GM19099 (cell line): Measurements from ENCODE around the gene SPACA7.

ENCODE experiments used
- POLR2A ChIP-seq: IDR thresholded peaks from 3 replicates; pipeline ENCODE4 v1.6.1; 2011; ENCODE audit warnings: low read depth; ENCODE audit not compliant: insufficient read length; ENCODE audit errors: extremely low read depth

The SPACA7 gene

DNA sequence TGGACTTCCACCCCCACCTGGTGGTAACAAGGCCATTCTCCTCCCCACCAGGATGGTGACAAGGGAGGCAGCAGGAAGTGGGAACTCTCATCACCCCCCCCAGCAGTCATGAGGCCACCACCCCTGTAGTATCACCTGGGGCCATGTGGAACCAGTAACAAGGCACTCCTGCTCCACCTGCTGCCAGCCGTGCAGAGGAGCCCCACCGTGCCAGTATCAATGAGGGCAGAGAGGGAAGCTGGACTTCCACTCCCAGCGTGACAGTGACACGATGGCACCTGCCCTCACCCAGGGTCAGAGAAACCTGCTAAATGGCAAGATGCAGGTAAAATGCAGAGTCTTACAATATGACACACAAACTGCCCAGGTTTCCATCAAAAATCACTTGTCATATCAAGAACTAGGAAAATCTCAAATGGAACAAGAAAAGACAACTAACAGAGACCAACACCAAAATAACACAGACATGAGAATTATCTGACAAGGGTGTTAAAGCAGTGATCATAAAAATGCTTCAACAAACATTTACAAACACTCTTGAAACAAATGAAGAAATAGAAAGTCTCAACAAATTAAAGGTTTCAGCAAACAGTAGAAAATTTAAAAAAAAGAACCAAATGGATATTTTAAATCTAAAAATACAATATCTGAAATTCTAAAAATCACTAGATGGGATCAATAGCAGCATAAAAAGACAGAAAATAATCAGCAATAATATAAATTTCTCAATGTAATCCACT is 9.1 kb upstream of the SPACA7 start:
- TF ChIP-seq POLR2A = no peak

DNA sequence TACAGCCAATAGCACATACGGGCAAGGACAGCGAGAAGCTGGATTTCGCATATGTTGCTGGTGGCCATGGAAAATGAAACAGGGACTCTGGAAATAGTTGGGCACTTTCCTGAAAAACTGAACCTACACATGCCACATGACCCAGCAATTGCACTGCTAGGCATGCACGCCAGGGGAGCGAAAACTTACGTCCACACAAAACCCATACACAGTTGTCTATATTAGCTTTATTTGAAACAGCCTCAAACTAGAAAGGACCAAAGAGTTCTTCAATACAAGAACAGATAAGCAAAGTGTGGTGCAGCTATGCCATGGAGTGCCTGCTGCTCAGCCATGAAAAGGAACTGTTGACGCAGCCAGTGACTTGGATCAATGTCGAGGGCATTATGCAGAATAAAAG is 7.3 kb upstream of the SPACA7 start:
- no peak for TF ChIP-seq POLR2A

DNA sequence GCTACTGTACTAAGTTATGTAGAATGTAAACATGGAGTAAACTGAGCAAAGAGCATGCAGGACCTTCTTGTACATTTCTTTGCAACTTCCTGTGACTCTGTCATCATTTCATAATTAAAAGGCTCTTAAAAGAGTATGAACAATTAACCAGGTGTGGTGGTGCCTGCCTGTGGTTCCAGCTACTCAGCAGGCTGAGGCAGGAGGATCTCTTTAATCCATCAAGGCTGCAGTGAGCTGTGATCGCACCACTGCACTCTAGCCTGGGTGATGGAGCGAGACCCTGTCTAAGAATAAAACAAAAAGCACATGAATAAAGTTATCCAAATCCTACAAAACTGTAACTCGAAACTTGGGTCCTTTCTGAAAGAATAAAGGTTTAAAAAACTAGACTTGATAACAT is 5.8 kb upstream of the SPACA7 start:
- TF ChIP-seq POLR2A = no peak

DNA sequence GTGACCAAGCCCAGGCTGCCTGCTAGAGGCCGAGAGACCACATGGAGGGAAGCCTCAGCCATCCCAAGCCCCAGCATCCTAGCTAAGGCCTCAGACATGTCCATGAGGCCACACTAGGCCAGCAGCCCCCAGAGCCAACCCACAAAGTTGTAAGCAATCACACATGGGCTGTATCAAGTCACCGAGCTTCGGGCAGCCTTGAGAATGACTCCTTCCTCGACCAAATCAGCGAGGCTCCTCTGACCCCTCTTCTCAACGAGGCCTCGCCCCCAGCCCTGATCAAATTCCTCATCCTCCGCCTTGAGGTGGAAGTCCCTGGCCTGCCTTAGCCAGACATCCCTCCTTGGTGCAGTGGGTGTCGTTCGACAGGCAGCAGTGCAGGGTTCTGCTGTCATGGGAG is 1.9 kb upstream of the SPACA7 start:
- TF ChIP-seq POLR2A = no peak

DNA sequence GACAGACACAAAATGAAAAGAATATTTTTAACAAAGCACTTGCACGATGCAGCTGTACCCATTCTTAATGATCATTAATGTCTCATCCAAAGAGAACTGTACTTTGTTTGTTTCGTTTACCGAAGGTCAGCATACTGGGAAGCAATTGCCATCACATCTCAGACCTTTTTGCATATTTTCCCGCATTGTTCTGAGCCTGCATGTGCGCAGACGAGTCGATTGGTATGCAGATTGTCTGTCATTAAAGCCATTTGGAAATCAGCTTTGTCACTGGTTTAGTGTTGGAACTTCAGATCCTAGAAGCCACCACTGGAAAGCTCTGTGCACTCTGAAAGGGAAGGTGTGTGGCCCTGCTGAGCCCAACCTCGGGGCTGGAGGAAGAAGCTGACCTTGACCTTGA is 15.6 kb downstream of the SPACA7 start:
- TF ChIP-seq POLR2A = no peak

DNA sequence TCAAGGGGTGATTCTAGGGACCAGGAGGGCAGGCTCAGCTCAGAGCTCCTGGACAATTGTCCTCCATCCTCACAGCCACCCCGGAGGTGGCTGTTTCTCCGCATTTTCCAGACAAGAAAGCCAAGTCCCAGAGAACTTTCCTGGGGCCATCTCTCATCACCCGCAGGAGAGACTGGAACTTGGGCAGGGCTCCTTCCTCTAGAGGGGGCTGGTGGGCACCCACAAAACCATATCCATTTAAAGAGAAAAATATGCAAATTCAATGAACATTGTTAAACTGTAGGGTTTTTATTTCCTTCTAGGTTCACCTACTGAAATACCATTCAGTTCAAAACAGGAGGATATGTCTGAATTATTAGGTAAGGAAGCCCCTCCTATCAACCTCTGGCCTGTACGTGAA is 16.6 kb downstream of the SPACA7 start:
- no peak for TF ChIP-seq POLR2A

DNA sequence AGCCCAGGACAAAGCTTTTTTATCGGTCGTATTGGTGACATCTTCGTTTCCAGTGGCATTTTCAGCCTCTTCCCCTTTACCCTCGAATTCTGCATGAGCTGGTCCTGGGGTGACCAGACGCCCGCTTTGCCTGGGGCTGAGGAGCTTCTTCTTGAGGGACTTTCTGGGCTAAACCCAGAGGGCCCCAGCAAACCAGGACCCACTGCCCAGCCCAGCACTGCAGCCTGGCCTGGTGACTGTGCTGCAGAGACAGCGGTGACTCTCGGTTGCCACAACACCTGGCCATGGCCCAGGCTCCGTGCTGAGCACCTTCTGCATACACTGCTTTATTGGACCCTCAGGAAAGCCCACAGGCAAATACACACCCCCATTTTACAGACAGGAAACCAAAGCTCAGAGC is 21.0 kb downstream of the SPACA7 start:
- no peak for TF ChIP-seq POLR2A

DNA sequence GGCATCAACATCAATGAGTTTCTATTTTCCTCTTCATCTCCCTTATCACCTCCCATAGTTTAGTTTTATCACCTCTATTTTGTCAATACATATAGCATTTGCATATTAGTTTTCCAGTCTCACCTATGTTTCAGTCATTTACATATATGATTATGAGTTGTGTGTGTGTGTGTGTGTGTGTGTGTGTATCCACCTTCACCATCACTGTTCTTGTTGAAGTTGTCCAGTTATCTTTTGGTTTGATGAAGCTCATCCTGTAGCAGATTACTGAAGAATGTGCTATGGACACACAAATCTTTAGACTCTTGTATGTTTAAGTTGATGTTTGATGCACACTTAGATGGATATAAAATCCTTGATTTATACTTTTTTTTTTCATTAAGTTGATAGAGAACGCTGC is 40.5 kb downstream of the SPACA7 start:
- no peak for TF ChIP-seq POLR2A

DNA sequence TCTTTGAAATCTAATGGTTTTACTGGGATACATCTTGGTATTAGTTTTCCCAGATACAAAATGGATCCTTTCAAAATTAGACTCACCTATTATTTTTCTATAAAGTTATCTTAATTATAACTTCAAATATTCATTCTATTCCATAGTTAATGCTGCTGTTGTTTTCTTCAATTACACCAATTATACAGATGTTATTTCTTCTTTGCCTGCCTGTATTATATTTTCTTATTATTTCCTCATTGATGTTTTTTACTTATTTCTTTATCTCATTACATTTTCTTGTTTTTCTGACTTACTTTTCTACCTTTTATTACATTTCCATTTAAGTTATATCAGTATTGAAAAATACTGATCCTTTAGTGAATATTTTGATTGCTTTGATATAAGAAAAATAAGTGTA is 40.9 kb downstream of the SPACA7 start:
- no peak for TF ChIP-seq POLR2A

DNA sequence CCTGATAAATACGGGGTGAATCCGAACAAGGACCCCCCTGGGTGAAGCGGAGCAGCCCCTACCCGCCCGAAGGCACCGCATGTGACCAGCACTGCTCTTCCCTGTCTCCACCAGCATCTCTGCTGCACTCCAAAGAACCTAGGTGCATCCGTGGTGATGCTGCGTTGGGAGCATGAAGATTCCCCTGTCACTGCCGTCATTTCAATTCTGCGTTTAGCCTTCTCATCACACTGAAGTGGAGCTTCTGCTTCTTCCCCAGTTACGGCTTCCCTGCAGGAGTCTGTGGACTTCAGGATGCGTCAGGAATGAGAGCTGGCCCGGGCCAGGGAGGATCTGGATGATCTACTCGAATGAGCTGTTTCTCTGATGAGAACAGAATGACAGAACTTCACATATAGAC is 47.9 kb downstream of the SPACA7 start:
- TF ChIP-seq POLR2A = no peak

DNA sequence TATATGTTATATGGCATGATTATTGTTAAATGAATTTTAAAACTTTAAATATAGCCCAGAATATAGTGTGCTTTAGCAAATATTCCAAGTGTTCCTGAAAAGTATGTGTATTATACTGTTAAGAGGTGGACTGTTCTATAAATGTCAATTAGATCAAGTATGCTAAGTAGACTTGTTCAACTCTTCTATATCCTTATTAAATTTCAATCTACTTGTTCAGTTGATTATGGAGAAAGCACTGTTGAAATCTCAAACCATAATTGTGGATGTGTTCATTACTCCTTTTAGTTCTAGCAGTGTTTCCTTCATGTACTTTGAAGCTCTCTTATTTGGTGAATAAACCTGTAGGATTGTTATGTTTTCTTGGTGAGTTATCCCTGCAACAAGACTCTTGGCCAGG is 52.5 kb downstream of the SPACA7 start:
- no peak for TF ChIP-seq POLR2A

DNA sequence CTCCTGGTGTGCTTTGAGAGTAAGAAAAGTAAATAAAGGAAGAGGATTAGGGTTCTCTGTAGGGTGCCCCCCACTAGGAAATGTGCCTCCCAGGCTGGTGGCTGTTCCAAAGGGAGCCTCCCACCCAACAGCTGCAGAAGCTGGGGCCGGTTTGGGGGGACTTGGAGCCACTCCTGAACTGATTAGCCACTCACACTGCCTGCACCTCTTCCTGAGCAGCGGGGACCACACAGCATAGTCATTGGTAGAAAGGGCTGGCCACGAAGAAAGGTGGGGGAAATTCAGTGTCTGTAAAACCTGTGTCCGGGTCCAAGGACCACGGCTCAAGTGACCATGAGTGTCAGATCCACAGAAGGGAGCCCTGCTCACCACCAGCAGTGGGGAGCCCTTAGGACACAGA is 55.6 kb downstream of the SPACA7 start:
- TF ChIP-seq POLR2A = no peak

DNA sequence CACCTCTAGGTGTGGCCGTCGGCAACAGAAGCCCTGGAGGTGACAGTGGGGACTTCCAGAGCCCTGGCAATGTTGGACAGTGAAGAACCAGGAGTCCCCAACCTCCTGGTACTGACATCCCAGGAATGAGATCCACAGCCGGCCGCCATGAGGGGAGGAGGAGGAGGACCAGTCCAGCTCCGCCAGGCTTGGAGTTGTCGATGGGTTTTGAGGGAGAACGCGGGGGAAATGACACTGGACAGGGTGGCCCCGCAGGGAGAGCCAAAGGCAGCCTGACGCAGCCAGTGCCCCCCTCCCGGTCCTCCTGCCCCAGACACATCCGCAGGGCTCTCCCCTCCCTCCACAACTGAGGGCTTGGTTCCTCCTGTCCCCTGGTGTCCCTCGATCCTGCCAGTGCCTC is 57.9 kb downstream of the SPACA7 start:
- no peak for TF ChIP-seq POLR2A

DNA sequence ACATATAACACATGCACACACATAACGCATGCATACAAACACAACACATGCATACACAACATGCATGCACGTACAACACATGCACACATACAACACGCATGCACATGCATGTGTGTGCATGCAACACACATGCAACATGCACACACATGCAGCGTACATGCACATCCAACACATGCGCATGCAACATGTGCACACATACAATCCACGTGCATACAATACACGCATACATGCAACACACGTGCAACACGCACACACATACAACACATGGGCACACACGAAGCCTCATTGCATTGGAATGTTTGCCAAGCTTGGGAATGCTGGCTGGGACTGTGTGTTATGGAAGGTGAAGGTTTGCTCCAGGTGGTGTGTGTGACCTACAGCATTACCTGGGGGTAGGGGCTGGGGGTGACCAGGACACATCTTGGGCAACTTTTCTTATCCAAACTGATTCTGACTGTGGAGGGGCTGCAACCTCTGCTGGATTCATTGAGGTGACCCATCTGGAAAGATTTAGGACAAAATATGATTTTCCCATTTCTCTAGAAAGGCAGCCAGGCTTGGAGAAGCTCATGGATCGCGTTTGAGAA is 58.9 kb downstream of the SPACA7 start:
- no peak for TF ChIP-seq POLR2A

DNA sequence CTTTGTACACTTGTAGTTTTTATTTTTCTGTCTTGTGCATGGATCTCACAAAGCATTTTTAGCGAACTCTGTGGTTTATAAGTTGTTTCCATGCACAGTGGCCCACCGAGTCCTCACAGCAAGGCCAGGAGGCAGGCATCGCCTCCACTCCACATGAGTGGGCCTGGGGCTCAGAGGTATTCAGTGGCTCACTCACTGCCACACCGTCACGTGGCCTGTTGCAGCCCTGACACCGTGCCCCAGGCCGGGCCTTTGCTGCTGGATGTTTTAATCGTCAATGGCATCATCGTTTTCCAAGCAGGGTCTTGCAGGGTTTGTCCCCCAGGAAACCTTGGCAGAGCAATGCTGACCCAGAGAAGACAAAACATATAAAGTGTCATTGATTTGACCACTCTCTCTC is 59.8 kb downstream of the SPACA7 start:
- TF ChIP-seq POLR2A = no peak

DNA sequence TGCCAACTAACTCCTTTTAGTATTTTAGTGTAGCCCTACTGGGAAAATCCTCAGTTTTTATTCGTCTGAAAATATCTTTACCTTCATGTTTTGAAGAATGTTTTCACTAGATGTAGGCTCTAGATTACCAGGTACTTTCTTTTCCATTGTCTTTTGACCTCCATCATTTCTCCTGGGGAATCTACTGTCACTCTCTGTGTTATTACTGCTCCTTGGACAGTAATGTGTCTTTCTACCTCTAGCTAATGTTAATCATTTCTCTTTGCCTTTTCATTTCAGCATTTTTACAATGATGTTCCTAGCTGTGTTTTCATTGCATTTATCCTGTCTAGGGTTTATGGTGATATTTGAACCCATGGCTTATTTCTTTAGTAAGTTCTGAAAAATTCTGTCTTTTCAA is 61.9 kb downstream of the SPACA7 start:
- TF ChIP-seq POLR2A = no peak

DNA sequence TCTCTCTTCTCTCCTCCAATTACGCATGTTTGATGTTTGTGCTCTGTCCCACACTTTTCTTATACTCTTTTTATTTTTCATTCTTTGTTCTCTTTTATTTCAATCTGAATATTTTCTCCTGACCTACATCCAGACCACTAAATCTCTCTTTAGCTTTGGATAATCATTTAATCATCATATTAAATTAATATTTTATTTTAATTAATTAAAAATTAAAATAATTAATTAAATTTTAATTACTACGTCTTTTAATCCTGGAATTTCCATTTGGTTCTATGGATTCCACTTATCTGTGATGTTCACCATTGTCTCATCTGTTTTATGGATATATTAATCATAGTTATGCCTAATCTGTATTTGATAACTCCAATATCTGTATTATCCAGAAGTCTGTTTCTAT is 62.4 kb downstream of the SPACA7 start:
- no peak for TF ChIP-seq POLR2A
